Nephron (organoid): Measurements from ENCODE around the gene NR3C2.

Source experiments
- H3K27ac Mint-ChIP-seq, 3 experiments: 2 replicates each; pipeline ENCODE4 v1.8.0; 2020; ENCODE audit warnings: mixed read lengths in 3 of 3, mild to moderate bottlenecking in 2 of 3, moderate library complexity in 1 of 3
- H3K27me3 Mint-ChIP-seq: 2 replicates; pipeline ENCODE4 v1.8.0; 2021; ENCODE audit warnings: low read depth, mild to moderate bottlenecking, moderate library complexity, mixed read lengths
- H3K36me3 Mint-ChIP-seq: 2 replicates; pipeline ENCODE4 v1.8.0; 2020; ENCODE audit warnings: low read depth, mixed read lengths
- H3K4me1 Mint-ChIP-seq: 2 replicates; pipeline ENCODE4 v1.8.0; 2020; ENCODE audit warnings: mixed read lengths
- H3K4me3 Mint-ChIP-seq, 3 experiments: 2 replicates each; pipeline ENCODE4 v1.8.0; 2020; ENCODE audit warnings: mild to moderate bottlenecking in 3 of 3, mixed read lengths in 3 of 3, moderate library complexity in 2 of 3
- H3K9me3 Mint-ChIP-seq: 2 replicates; pipeline ENCODE4 v1.8.0; 2020; ENCODE audit warnings: mixed read lengths
- TF ChIP-seq, protein P1 (sequence below), 3 experiments: fragments of 200-600 bp; sonication (generic); IDR thresholded peaks; one replicate each; pipeline ENCODE4 v1.5.0; 2021; ENCODE audit warnings: antibody characterized with exemption in 3 of 3; ENCODE audit not compliant: unreplicated experiment in 3 of 3

Gene NR3C2

DNA sequence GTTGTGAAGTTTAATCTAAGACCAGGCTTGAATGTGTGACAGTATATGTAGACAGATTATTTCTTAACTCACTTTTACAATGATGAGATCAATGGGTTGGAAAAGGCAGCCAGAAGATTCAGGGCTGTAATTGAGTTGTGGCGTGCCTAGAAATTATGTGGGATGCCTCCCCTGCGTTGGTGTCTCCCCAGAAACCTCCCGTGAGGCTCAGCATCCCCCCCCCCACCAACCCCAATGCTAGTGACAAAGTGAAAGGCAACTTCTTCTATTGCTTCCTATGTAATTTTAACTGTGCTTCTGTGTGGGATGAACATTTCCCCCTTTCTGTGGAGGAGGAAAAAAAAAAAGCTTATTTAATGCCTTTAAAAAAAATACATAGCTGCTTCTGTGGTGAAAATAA, 412.4 kb downstream of the NR3C2 start:
- peaks cover 25% of the 10 kb centered on the region for H3K36me3 Mint-ChIP-seq
- no peaks in the 10 kb centered on the region for H3K27me3 Mint-ChIP-seq
- H3K27ac Mint-ChIP-seq, result peak overlapping the region in 2 of 3 experiments; percentile 28 to 62
- no peak overlapping the region for H3K4me3 Mint-ChIP-seq
- TF ChIP-seq, protein P1, sequence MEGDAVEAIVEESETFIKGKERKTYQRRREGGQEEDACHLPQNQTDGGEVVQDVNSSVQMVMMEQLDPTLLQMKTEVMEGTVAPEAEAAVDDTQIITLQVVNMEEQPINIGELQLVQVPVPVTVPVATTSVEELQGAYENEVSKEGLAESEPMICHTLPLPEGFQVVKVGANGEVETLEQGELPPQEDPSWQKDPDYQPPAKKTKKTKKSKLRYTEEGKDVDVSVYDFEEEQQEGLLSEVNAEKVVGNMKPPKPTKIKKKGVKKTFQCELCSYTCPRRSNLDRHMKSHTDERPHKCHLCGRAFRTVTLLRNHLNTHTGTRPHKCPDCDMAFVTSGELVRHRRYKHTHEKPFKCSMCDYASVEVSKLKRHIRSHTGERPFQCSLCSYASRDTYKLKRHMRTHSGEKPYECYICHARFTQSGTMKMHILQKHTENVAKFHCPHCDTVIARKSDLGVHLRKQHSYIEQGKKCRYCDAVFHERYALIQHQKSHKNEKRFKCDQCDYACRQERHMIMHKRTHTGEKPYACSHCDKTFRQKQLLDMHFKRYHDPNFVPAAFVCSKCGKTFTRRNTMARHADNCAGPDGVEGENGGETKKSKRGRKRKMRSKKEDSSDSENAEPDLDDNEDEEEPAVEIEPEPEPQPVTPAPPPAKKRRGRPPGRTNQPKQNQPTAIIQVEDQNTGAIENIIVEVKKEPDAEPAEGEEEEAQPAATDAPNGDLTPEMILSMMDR (IDR thresholded peaks at IDR 0.05; ENCODE audit: unreplicated experiment in 3 of 3), result no peak
- peaks cover 26% of the 10 kb centered on the region for H3K4me1 Mint-ChIP-seq
- peaks cover 10% of the 10 kb centered on the region for H3K9me3 Mint-ChIP-seq
